ENCODE measurements around the gene PKN1.

Gene PKN1

GRCh38 chr19:14479975-14480699 lies 47.0 kb downstream of the PKN1 start:
- H3K27me3 Mint-ChIP-seq (ENCODE audit: low read depth, poor library complexity), result no peaks in the 10 kb centered on the region
- no peaks in the 10 kb centered on the region for H3K9me3 Mint-ChIP-seq
- TF ChIP-seq, protein P1, sequence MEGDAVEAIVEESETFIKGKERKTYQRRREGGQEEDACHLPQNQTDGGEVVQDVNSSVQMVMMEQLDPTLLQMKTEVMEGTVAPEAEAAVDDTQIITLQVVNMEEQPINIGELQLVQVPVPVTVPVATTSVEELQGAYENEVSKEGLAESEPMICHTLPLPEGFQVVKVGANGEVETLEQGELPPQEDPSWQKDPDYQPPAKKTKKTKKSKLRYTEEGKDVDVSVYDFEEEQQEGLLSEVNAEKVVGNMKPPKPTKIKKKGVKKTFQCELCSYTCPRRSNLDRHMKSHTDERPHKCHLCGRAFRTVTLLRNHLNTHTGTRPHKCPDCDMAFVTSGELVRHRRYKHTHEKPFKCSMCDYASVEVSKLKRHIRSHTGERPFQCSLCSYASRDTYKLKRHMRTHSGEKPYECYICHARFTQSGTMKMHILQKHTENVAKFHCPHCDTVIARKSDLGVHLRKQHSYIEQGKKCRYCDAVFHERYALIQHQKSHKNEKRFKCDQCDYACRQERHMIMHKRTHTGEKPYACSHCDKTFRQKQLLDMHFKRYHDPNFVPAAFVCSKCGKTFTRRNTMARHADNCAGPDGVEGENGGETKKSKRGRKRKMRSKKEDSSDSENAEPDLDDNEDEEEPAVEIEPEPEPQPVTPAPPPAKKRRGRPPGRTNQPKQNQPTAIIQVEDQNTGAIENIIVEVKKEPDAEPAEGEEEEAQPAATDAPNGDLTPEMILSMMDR (IDR thresholded peaks at IDR 0.05), result peak; percentile 95
- H3K36me3 Mint-ChIP-seq (ENCODE audit: low read depth), result peaks cover 12% of the 10 kb centered on the region
- no peak overlapping the region for H3K27ac Mint-ChIP-seq
- peak; percentile 89 for DNase-seq
- no peak overlapping the region for H3K4me3 Mint-ChIP-seq
- peaks cover 26% of the 10 kb centered on the region for H3K4me1 Mint-ChIP-seq

- Mint-ChIP-seq H3K27ac (no peak overlapping the region), H3K4me1 (peaks cover 22% of the 10 kb centered on the region), H3K9me3 (no peaks in the 10 kb centered on the region), H3K4me3 (no peak overlapping the region), H3K36me3 (ENCODE audit: low read depth) (peaks cover 12% of the 10 kb centered on the region), H3K27me3 (ENCODE audit: low read depth, poor library complexity) (no peaks in the 10 kb centered on the region)
- no peak for DNase-seq
- TF ChIP-seq, protein P1 (IDR thresholded peaks at IDR 0.05), result no peak
These were observed 47.6 kb downstream of the PKN1 start for GRCh38 chr19:14480700-14481079.

DNA sequence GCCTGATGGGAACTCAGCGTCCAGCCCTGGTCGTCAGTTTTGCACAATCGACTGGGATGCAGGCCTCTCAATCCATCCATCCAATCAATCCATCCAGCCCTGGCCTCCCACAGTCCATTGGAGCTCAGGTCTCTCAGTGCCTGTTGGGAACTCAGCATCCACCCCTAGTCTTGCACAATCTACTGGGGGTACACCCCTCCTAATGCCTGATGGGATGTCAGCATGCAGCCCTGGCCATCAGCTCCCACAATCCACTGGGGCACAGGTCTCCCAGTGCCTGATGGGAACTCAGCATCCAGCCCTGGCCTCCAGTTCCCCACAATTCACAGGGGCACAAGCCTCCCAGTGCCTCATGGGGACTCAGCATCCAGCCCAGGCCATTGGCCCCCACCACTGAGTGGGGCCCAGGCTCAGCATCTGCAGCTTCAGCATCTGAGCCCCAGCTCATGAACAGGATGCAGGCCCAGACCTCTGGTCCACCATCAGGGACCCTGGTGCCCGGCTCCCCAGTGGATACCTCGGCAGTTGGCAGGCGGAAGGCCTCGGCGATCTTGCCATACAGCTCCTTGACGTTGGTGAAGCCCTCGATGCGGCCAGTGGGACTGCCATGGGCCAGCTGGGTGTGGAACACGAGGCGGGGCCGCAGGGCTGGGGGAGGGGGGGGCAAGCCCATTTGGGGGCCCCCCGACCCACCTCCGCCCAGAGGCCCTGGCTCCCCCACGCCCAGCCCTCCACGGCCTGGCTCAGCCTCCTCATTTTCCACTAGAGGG lies 49.3 kb downstream of the PKN1 start:
- Mint-ChIP-seq H3K4me3 (no peak overlapping the region), H3K27me3 (ENCODE audit: low read depth, poor library complexity) (no peaks in the 10 kb centered on the region), H3K36me3 (ENCODE audit: low read depth) (peaks cover 25% of the 10 kb centered on the region), H3K9me3 (no peaks in the 10 kb centered on the region), H3K27ac (no peak overlapping the region), H3K4me1 (peaks cover 9% of the 10 kb centered on the region)
- DNase-seq, result no peak
- TF ChIP-seq, protein P1 (IDR thresholded peaks at IDR 0.05), result no peak

DNA sequence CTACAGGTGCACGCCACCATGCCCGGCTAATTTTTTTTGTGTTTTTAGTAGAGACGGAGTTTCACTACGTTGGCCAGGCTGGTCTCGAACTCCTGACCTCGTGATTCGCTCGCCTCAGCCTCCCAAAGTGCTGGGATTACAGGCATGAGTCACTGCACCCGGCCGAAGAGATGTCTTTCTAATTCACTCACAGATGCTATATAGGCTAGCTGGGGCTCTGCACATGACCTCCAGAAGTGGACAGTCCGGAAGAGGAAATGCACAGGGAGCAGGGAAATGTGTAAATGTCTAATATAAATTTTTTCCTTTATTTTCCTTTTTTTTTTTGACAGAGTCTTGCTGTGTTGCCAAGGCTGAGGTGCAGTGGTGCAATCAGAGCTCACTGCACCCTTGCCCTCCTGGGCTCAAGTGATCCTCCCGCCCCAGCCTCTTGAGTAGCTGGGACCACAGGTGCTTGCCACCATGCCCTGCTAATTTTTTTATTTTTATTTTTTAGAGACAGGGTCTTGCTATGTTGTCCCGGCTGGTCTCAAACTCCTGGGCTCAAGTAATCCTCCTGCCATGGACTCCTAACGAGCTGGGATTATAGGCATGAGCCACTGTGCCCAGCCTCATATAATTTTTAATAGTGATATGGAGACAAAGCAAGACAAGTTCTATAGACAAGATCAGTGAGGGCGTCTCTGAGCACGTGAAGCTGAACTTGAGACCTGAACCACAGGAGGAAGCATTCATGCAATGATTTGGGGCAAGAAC lies 54.4 kb downstream of the PKN1 start:
- H3K36me3 Mint-ChIP-seq (ENCODE audit: low read depth), result peaks cover 47% of the 10 kb centered on the region

GRCh38 chr19:14492756-14493337 lies 59.7 kb downstream of the PKN1 start:
- no peak for DNase-seq
- Mint-ChIP-seq H3K27me3 (ENCODE audit: low read depth, poor library complexity) (no peaks in the 10 kb centered on the region), H3K4me1 (peaks cover 29% of the 10 kb centered on the region), H3K36me3 (ENCODE audit: low read depth) (peaks cover 37% of the 10 kb centered on the region), H3K9me3 (no peaks in the 10 kb centered on the region), H3K27ac (no peak overlapping the region), H3K4me3 (no peak overlapping the region)
- TF ChIP-seq, protein P1 (IDR thresholded peaks at IDR 0.05), result no peak

More for the DNA sequence above, 54.4 kb downstream of the PKN1 start:
- Mint-ChIP-seq H3K27me3 (ENCODE audit: low read depth, poor library complexity) (no peaks in the 10 kb centered on the region), H3K4me1 (peaks cover 4% of the 10 kb centered on the region), H3K27ac (peak overlapping the region; percentile 30), H3K4me3 (no peak overlapping the region), H3K9me3 (no peaks in the 10 kb centered on the region)
- DNase-seq, result no peak
- TF ChIP-seq, protein P1 (IDR thresholded peaks at IDR 0.05), result no peak
